Mesenteric fat pad (tissue), 1 donor: ENCODE results near the gene C2orf92. TPM values are rescaled to one million over a fixed set of nuclear protein-coding genes. Genes with fewer than 3 reads are reported as not detected.
A peak's percentile ranks its signal among the peaks of the same experiment; 100 is the strongest.
"Not testable (repeated sequence)": the region's sequence is repeated elsewhere in the genome, so short reads cannot be mapped to it uniquely, and the experiment has no call there.

ENCODE experiments used
- DNase-seq: peaks from one replicate; pipeline ENCODE4 v3.0.0-alpha.2; 2020; ENCODE audit warnings: low spot score
- long read RNA-seq: library from polyadenylated mRNA; unstranded; transcript quantifications from one replicate; pipeline ENCODE4 v2.0.0, GENCODE V29; 2020
- total RNA-seq: library from RNA; stranded (reverse); fragmentation: NEBNext Ultra II Directional; extraction: Animal tissue kit (Norgen Biotek cat#: 25700); gene quantifications from one replicate; pipeline ENCODE4 v1.2.1, GENCODE V29; 2021
- donor health status: DM: yes; HTN: yes; CAD: no.

The C2orf92 gene
- total RNA-seq: 5.9 TPM
- long read RNA-seq: 0 reads

DNA sequence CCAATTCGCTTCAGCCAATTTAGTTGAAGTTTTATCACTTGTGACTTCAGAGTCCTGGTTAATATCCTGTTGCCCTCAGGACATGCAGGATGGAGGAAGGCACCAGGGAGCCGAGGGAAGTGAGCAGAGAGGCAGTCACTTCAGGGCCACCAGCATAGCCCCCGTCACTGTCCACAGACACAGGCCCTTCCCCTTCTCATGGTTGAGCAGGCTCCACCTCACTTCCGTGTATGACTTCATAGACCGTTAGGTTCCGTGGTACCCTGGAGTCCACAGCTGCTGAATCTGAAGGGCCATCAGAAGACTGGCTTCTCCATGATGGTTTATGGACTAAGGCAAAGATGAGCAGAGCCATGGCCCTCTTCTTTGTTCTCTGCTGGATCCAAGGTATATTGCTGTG is at the start of gene C2orf92:
Gene C2orf92, plus strand, starts transcription at position 266 of the 400 bp plus-strand sequence. Its CDS starts 76 bp downstream, at position 342.
- no peak for DNase-seq

DNA sequence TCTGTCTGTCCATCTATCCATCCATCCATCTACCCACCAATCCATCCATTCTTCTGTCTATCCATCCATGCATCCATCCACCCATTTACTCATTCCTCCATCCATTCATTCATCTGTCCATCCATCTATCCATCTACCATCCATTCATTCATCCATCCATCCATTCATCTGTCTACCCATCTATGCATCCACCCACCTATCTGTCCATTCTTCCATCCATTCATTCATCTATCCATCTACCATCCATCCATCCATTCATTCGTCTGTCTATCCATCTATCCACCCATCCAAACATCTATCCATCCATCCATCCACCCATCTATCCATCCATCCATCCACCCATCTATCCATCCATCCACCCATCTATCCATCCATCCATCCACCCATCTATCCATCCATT is 49.0 kb upstream of the C2orf92 start:
- DNase-seq: not testable (repeated sequence)

DNA sequence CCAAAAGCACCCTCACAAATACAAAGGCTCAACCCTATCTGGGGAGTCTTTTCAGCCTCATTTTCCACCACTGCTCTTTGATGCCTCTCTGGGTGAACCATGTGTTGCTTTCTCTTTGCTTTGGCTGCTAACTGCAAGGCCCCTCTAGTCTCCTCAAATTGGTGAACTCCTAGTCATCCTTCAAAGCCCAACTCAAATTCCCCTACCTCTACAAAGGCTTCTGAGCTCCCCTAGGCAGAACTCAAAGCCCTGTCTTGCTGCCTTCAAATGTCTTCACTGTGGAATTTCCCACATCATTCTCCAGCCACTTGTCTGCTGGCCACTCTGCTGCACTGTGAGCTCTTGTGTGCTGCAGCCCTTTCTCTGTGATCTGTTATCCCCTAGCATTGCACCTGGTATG is 46.5 kb upstream of the C2orf92 start:
- not testable (repeated sequence) for DNase-seq

DNA sequence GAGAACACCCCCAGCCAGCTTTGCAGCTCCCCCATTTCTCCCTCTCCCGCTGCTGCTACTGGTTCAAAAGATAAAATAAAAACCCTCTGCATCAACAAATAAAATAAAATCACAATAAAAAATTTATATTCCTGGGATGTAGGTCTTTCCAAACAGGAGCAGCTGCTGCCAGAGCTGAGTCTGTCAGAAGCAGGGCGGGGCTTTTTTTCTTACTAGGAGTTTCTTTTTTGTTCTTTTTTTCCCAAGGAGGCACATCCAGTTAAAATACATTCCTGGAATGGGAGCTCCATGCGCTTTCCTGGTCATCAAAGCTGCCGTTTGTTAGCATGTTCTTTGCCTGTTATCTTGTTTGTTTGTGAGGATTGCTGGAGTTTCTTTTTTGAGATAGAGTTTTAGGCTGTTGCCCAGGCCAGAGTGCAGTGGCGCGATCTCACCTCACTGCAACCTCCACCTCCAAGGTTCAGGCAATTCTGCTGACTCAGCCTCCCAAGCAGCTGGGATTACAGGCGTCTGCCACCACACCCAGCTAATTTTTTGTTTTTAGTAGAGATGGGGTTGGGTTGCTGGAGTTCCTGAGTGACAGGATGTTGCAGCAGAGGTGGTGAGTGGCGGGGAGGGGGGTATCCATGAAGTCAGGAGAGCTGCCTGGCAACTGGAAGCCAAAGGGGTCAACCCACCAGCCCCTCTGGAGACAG is 44.0 kb upstream of the C2orf92 start:
- DNase-seq: not testable (repeated sequence)

DNA sequence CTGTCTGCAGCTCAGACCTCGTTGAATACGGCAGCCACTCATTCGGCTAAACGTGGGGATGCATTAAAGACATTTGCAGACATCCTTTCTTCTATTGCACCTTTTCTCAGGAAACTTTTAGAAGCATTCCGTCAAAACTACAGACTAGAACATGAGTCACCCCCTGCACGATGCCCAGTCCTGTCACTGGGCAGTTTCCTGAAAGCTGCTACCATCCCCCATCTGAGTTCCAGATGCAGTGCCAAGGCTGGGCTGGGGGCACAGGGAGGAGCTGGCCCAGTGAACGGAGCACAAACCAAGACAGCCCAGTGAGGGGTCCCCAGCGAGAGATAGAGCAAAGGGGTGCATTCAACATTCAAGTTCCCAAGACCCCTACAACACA is 43.5 kb upstream of the C2orf92 start:
- not testable (repeated sequence) for DNase-seq

DNA sequence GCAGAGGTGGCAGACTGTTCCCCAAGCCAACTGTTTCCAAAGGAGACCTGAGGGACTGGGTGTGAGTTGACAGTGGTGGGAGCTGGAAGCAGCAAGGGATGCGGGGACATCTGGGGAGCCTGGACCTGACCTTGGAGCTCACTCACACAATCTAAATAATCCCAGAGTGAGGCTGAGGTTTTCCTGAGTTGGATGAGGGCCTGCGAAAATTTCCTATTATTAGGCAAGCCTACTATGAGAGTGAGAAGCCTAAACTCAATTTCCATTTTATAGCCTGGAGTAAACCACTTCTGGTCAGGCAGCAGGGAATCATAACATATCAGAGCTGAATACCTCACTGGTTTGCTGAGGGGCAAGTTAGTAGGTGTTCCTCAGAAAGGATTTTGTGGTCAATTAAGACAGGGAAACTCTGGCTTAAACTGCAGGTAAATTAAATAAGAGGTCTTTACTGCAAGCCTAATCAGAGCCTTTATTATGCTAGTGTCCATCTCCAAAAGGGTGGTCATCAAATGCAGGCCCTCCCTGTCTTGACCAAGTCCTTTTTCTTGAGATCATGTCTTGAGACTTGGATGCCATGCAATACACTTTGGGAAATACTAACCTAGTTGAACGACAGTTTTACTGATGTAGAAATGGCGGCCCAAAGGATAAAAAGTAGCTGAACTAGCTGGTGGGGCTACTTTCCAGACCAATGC is 25.3 kb upstream of the C2orf92 start:
- no peak for DNase-seq

DNA sequence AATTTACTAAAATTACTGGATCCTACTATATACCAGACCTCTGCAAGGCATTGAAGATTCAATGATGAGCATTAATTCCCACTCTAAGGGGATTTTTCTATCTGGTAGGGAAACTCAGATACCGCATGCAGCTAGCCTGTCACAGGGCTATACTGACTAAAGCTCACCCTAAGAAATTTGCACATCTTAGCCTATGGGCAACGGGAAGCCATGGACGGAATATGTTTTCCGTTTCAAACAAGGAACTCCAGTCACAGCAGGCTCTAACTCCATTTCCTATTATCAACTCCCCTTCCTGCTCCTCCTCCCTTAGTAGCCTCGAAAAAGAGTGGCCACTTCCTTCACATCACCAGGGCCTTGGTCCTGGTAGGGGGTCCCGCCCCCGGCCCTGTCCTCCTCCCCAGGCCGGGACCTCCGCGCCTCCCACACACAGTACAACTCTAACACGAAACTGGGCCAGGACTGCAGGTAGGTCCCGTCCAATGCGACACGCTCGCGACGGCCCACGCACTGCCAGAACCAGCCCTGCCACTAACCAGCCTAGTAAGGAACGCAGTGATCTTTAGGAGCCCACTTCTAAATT is 24.3 kb upstream of the C2orf92 start:
- no peak for DNase-seq

DNA sequence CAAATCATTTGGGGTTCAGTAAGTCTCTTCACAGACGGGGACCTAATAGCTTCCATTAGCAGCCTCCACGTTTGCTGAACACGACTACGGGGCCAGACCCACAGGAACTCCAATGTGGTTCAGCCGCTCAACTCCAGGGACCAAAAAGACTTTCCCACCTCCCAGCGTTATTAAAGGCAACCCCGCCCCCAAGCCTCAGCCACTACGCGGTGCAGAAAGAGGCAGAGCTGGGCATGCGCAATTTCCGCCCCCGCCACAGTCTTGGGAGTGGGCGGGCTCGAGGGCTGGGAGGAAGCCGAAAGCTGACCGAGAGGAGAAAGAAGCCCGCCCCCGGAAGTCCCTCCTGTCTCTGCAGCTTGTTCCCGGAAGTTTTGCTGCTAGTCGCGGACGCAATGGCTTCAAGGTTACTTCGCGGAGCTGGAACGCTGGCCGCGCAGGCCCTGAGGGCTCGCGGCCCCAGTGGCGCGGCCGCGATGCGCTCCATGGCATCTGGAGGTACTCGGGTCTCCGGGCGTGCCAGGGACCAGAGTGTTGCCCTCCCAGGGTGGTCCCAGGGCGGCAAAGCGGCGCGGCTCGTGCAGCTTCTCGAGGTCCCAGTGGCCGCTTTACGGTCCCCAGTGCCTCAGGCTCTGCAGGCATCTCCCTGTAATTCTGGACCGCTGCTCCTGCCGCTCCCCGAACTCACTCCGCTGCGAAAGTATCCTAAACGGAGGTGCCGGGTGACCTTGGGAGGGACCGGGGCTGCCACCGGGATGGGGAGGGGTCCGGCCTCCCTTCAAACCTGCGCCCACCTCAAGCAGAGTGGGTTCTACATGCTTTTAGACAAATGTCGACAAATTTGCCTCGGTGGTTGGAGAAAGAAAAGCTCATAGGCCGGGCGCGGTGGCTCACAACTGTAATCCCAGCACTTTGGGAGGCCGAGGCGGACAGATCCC is 23.6 kb upstream of the C2orf92 start, which contains the start of gene COX5B:
Gene COX5B, plus strand, starts transcription at position 368 of the 935 bp plus-strand sequence. Its CDS starts 25 bp downstream, at position 393.
- DNase-seq: peak; percentile 100

DNA sequence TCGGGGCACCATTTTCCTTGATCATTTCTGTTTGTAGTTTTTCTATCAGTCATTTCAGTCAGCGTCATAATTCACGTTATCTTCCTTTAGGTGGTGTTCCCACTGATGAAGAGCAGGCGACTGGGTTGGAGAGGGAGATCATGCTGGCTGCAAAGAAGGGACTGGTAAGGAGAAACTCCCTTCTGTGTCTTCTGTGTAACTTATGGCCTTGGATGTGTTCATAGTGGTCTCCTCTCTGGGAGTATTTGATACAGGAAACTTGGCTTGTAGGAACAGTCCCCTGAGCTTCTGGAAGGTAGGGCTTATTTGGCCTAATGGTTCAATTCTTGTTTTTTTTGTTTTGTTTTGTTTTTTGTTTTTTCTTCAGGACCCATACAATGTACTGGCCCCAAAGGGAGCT is 22.5 kb upstream of the C2orf92 start:
- DNase-seq: no peak

DNA sequence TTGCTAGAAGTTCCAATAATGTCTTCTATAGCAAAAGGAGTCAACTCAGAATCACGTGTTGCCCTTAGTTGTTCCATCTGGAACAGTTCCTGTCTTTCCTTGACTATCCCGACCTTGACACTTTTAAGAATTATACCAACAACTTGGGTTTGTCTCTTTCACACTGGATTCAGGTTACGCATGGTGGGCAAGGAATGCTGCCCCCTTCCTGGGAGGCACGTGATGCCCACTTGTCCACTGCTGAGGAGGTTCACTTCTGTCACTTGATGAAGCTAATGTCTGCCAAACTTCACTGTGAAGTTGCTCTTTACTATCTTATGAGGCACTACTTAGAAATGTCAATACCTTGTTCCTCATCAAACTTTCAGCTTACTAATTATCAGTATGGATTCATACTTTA is 18.4 kb upstream of the C2orf92 start:
- DNase-seq: no peak

DNA sequence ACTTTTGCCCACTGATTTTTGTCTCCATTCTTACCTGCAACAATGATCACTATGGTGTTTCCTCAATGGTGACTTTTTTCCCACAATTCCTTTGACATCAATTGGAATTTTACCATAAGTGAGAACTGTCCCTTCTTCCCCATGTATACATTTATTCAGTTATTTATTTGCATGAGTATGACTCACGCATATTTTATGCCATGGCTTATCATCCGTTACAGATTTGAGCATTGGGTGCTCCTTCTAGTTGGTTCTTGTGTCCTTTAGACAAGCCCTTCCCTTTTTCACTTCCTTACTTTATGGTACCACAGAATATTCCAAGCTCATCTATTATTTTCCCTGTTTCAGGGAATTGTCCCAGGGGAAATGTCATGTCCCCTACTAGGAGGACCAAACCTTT is 16.0 kb upstream of the C2orf92 start:
- DNase-seq: no peak

DNA sequence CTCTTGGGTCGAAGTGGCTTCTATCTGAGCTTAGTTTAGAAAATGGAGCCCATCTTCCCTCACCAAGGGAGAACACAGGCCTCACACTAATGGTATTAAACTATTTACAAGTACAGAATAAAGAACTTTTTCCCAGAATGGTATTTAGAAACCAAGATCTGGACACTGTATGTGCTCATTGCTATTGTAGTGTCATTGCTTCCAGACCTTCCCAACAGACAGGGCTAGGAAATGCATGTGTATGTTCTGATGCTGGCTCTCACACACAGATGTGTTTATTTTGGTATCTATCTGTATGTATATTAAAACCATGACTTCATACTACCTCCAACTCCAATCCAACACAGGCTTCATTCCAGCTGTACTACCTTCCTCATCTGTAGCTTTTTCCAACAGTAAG is 15.6 kb upstream of the C2orf92 start:
- no peak for DNase-seq

DNA sequence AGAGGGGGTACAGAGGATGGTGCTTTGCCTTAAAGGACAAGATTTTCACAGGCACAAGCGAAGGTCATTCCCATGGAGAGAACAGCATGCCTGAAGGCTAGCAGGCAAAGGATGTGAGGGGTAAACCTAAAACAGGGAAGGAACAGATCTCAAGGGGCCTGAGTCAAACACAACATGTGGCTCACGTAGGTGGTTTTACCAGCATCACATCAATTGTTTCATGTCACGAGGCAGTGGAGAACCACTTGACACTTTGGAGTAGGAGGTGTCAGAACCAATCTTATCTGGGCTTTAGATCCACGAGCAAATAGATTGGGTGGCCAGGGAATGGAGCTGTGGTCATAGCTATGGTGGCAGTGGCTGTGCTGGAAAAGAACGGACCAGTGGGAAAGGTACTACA is 15.2 kb upstream of the C2orf92 start:
- DNase-seq: no peak

DNA sequence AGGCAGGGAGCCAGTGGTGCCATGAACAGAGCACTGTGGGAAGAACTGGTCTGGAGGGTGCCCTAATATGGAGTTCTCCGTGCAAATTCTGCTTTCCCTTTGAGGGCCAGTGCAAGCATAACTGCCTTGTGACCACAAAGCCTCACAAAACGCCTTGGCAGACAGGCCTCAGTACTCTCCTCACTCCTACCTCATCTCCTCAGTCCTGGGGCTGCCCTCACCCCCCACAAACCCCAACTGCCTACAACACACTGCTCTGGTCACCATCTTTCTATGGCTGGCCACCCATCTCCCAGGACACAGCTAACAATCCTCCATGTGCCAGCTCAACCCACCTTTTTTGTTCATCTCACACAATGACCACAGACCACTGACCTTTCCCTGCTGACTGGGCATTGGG is 14.7 kb upstream of the C2orf92 start:
- no peak for DNase-seq

DNA sequence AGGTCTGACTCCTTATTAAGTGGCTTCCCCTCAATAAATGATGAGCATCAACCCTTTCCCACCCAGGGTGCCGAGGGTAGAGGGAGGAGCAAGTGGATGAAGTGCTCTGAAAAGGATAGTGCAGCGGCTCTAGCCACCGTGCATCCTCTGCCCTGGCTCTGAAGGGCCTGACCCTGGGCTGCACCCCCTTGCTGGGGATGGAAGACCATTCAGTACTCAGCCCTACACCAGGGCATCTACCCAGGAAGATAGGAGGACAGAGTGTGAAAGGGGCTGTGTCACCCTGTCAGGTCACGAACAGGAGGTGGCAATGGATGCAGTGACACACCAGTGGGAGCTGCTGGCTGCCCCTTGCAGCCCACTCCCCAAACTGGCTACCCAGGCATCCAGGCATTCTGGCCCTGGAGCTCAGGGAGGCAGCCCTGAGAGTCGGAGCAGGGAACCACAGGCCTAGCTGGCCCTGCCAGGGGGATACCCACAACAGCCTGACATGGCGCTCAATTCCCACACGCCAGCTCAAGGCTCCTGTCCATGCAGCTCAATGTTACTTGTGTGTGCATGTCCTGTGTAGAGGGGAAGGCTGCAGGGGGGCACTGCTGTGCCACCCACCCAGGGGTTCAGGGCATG is 13.3 kb upstream of the C2orf92 start:
- DNase-seq: no peak

DNA sequence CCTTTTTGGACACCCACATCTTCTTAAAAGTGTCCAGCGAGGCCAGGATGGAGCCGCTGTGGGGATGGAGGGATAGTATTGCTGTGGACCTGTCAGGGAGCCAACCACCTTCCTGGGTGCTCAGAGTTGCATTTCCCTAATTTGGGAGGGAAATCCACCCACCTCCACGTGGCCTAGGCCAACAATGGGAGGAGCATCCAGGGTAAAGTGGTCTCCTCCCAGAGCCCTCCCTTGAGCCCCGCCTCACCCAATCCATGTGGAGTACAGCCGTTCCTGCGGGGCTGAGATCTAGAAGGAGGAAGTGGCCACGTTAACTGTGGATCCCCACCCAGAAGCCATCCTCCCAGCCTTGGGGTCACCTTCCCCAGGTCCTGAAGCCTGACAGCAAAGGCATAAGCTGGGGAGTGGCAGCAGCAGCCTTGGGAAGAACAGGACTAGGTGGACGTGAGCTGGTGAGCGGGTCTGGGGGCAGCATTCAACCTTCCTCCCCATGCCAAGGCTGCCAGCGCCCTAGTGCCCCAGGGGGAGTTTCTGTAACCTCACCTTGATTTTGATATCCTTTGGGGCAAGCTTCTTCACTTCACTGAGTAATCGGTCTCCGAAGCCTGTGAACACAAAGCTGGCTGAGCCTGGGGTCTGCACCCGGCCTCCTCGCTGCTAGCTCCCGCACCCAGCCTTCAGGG is 12.5 kb upstream of the C2orf92 start:
- DNase-seq: no peak

DNA sequence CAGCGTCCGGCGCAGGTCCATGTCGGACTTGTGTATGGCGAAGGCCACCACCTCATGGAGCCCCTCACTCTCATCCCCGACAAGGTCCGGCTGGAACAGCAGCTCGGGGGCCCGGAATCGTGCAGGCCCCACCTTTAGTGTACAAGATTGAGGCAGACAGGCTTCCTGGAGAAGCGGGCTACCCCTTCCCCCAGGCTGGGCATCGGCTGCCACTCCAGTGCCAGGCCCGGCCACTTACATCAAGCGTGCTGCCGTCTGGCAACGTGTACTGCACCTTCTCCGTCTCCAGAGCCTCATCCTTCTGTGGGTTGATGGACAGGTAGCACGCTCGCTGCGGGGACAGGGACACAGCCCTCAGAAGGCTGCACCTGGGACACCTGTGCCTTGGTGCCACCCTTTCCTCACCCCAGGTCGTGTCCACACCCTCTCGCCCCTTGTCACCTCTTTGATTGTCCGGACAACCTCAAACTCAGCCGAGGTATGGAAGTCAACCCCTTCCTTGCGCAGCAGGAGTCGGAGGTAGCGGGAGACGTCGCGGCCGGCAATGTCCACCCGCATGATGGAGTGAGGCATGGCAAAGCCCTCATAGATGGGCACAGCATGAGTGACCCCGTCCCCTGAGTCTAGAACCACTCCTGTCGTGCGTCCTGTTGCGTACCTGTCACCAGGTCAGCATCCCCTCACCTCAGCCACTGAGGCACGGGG is 11.4 kb upstream of the C2orf92 start:
- no peak for DNase-seq

DNA sequence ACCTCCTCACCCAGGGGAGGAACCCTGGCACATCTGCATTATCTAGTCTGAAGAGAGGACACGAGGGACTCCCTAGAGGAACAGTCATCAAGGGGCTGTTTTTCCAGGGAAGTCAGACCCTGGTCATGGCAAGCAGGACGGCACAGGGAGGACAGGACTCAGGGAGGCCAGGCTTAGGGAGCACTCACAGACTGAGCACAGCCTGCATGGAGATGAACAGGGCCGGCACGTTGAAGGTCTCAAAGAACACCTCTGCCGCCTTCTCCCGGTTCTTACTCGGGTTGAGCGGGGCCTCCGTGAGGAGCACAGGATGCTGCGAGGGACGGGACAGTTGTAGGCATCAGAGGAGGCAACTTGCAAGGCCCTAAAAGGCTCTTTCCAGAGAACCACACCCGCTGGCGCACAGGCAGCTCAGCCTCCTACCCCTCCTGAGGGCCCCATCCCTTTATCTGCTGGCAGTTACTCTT is 10.8 kb upstream of the C2orf92 start:
- no peak for DNase-seq

DNA sequence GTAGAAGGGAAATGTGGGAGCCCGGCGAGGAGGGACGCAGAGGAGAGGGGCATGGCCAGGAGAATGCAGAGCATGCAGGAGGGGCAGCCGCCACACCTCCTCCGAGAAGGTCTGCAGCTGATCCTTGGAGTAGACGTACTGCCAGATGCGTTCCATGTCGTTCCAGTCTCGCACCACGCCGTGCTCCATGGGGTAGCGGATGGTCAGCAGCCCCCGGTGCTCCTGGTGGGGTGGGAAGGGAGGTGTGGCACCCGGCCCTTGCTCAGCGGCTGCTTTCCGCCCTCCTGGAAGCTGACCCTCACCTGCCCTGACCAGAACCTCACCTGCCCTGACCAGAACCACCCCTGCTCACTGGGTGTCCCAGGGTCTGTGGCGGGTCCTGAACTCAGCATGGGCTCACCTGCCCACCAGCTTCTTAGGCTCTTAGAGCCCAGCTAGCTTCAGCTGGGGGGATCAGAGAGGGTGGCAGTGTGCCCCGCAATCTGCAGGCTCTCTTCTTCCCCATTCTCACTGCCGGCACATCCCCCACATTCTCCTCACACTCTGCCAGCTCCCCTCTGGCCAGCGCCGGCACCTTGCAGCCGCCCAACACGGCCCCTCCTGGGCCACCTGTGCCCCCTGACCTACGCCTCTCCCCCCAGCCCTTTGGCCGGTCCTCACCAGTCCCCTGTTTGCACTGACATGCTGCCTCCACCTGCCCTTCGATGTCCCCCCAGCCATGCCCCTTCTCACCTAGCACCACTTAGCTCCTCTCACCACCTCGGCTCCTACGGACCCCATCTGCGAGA is 10.1 kb upstream of the C2orf92 start:
- DNase-seq: no peak
